HCT116 (cell line): ENCODE results near the gene AARS1. TPM values are rescaled to one million over a fixed set of nuclear protein-coding genes. Genes with fewer than 3 reads are reported as not detected.

ENCODE experiments used
- ATAC-seq: fragments of 200-7000 bp; cut with Tn5 transposase; 2 replicates; pipeline ENCODE4 v1.9.1; 2020; ENCODE audit warnings: mild to moderate bottlenecking, moderate library complexity
- BruUV-seq: library from RNA; stranded (reverse); fragments of 400-500 nt; replicated peaks from 2 replicates; lab custom pipeline; 2021; lab: Mats Ljungman, UMichigan
- CTCF ChIA-PET: fragments of 300-600 bp; sonication (Branson Sonifier 250); formaldehyde crosslinking; loops from one replicate; lab custom pipeline; 2021; ENCODE audit warnings: antibody characterized with exemption; lab: Charles Lee
- POLR2A ChIA-PET: fragments of 300-600, 350-600 bp; sonication (Branson Sonifier 250); formaldehyde crosslinking; loops from one replicate; lab custom pipeline; 2021; ENCODE audit warnings: antibody characterized with exemption; lab: Charles Lee
- RAD21 ChIA-PET, 2 experiments: fragments of 300-600 bp; sonication (Branson Sonifier 250); formaldehyde crosslinking; loops; one replicate each; lab custom pipeline; 2023; ENCODE audit warnings: low total read pairs in 2 of 2; ENCODE audit not compliant: uncharacterized antibody in 2 of 2, unreplicated experiment in 2 of 2, low non-redundant PET in 1 of 2; lab: Charles Lee
- DNase-seq: peaks from one replicate; pipeline ENCODE4 v3.0.0-alpha.2; 2010; ENCODE audit warnings: low read depth, low spot score
- H2AFZ ChIP-seq: fragments of 200-600 bp; shearing (Covaris generic), sonication (generic); 2 replicates; pipeline ENCODE4 v1.6.1; 2017; ENCODE audit warnings: low read depth, mixed run types, mixed read lengths, antibody characterized with exemption, low read length; ENCODE audit not compliant: poor library complexity, severe bottlenecking
- H3K27ac ChIP-seq: 2 replicates; pipeline ENCODE4 v1.5.1; 2012; ENCODE audit warnings: low read depth, low read length
- H3K27me3 ChIP-seq: fragments of 200-600 bp; sonication (generic); 2 replicates; pipeline ENCODE4 v1.6.1; 2016; ENCODE audit warnings: mixed run types, low read length, mixed read lengths; ENCODE audit not compliant: insufficient read depth
- H3K36me3 ChIP-seq, 2 experiments: fragments of 200-500 bp in 1 of 2; fragments of 200-600 bp in 1 of 2; sonication (Bioruptor generic) in 1 of 2; sonication (generic) in 1 of 2; 2 replicates each; pipeline versions ENCODE4 v1.5.1 to v1.6.1; 2014 to 2016; ENCODE audit warnings: low read length in 2 of 2, inconsistent platforms in 1 of 2, mixed read lengths in 1 of 2, mixed run types in 1 of 2; ENCODE audit not compliant: insufficient read depth in 2 of 2, control insufficient read depth in 1 of 2
- H3K4me1 ChIP-seq, 2 experiments: fragments of 200-600 bp in 1 of 2; sonication (generic) in 1 of 2; 2 replicates each; pipeline versions ENCODE4 v1.5.1 to v1.6.1; 2012 to 2017; ENCODE audit warnings: low read length in 2 of 2, inconsistent platforms in 1 of 2, mild to moderate bottlenecking in 1 of 2, mixed read lengths in 1 of 2, mixed run types in 1 of 2, moderate library complexity in 1 of 2; ENCODE audit not compliant: insufficient read depth in 2 of 2, control insufficient read depth in 1 of 2
- H3K4me2 ChIP-seq: fragments of 200-600 bp; sonication (generic); 2 replicates; pipeline ENCODE4 v1.6.1; 2017; ENCODE audit warnings: mixed run types, low read length, mixed read lengths
- H3K4me3 ChIP-seq, 2 experiments: fragments of 200-600 bp in 1 of 2; sonication (generic) in 1 of 2; replicated peaks in 1 of 2; 2 replicates each; pipeline ENCODE4 v1.5.1; 2011 to 2016; ENCODE audit warnings: low read length in 2 of 2, control low read depth in 1 of 2, low read depth in 1 of 2, mild to moderate bottlenecking in 1 of 2, mixed read lengths in 1 of 2, mixed run types in 1 of 2
- H3K79me2 ChIP-seq: fragments of 200-600 bp; sonication (generic); 2 replicates; pipeline ENCODE4 v1.6.1; 2017; ENCODE audit warnings: mild to moderate bottlenecking, mixed run types, low read length, moderate library complexity, mixed read lengths; ENCODE audit not compliant: insufficient read depth
- H3K9ac ChIP-seq: fragments of 200-600 bp; sonication (generic); 2 replicates; pipeline ENCODE4 v1.6.1; 2016; ENCODE audit warnings: low read length, mixed read lengths
- H3K9me2 ChIP-seq: fragments of 200-600 bp; sonication (generic), shearing (Covaris generic); 2 replicates; pipeline ENCODE4 v1.6.1; 2017; ENCODE audit warnings: mixed run types, mild to moderate bottlenecking, moderate library complexity; ENCODE audit not compliant: insufficient read depth
- H3K9me3 ChIP-seq, 2 experiments: fragments of 200-500 bp in 1 of 2; fragments of 200-600 bp in 1 of 2; sonication (Bioruptor generic) in 1 of 2; sonication (generic) in 1 of 2; 2 replicates each; pipeline ENCODE4 v1.6.1; 2014 to 2017; ENCODE audit warnings: low read length in 2 of 2, mixed read lengths in 2 of 2, inconsistent platforms in 1 of 2, low read depth in 1 of 2, mild to moderate bottlenecking in 1 of 2, mixed run types in 1 of 2, moderate library complexity in 1 of 2; ENCODE audit not compliant: control insufficient read depth in 1 of 2, insufficient read depth in 1 of 2
- H4K20me1 ChIP-seq: fragments of 200-600 bp; sonication (generic), shearing (Covaris generic); 2 replicates; pipeline ENCODE4 v1.6.1; 2017; ENCODE audit warnings: mixed run types, mild to moderate bottlenecking, moderate library complexity; ENCODE audit not compliant: insufficient read depth
- CBX3 ChIP-seq: IDR thresholded peaks from 2 replicates; pipeline ENCODE4 v1.6.1; 2012; ENCODE audit warnings: low read depth
- CEBPB ChIP-seq: IDR thresholded peaks from 2 replicates; pipeline ENCODE4 v1.6.1; 2012; ENCODE audit warnings: low read depth
- CTCF ChIP-seq, 3 experiments: fragments of 200-600 bp in 1 of 3; sonication (generic) in 1 of 3; IDR thresholded peaks in 2 of 3; conservative IDR thresholded peaks in 1 of 3; 2 replicates each; pipeline ENCODE4 v1.5.1; 2012 to 2017; ENCODE audit warnings: low read depth in 2 of 3, low read length in 2 of 3, antibody characterized with exemption in 1 of 3, borderline replicate concordance in 1 of 3, control low read depth in 1 of 3, mild to moderate bottlenecking in 1 of 3, mixed read lengths in 1 of 3, mixed run types in 1 of 3, moderate library complexity in 1 of 3; ENCODE audit not compliant: insufficient read depth in 1 of 3
- EGR1 ChIP-seq: IDR thresholded peaks from 2 replicates; pipeline ENCODE4 v1.6.1; 2012; ENCODE audit warnings: low read depth
- ELF1 ChIP-seq: IDR thresholded peaks from 2 replicates; pipeline ENCODE4 v1.6.1; 2012; ENCODE audit warnings: low read depth, borderline replicate concordance
- EZH2 ChIP-seq: fragments of 200-600 bp; sonication (generic); IDR thresholded peaks from 2 replicates; pipeline ENCODE4 v1.6.1; 2017; ENCODE audit warnings: antibody characterized with exemption, mixed run types
- EZH2phosphoT487 ChIP-seq: fragments of 200-600 bp; IDR thresholded peaks from 2 replicates; pipeline ENCODE4 v1.6.1; 2018; ENCODE audit warnings: antibody characterized with exemption, borderline replicate concordance
- FOSL1 ChIP-seq: IDR thresholded peaks from 2 replicates; pipeline ENCODE4 v1.6.1; 2012; ENCODE audit warnings: low read depth
- POLR2AphosphoS5 ChIP-seq: IDR thresholded peaks from 2 replicates; pipeline ENCODE4 v1.6.1; 2011; ENCODE audit warnings: mild to moderate bottlenecking, low read depth, low read length, moderate library complexity
- RAD21 ChIP-seq: IDR thresholded peaks from 2 replicates; pipeline ENCODE4 v1.6.1; 2012; ENCODE audit warnings: low read depth, mild to moderate bottlenecking
- SRF ChIP-seq: IDR thresholded peaks from 2 replicates; pipeline ENCODE4 v1.6.1; 2012; ENCODE audit warnings: low read depth
- TCF7L2 ChIP-seq: IDR thresholded peaks from 2 replicates; pipeline ENCODE4 v1.7.0; 2011; ENCODE audit warnings: borderline replicate concordance, inconsistent platforms; ENCODE audit not compliant: insufficient read depth, insufficient read length; ENCODE audit errors: extremely low read depth
- ZBTB33 ChIP-seq: IDR thresholded peaks from 2 replicates; pipeline ENCODE4 v1.6.1; 2011; ENCODE audit warnings: mild to moderate bottlenecking, low read length, moderate library complexity; ENCODE audit not compliant: insufficient replicate concordance; ENCODE audit errors: extremely low read depth
- ZNF274 ChIP-seq: fragments of 200-500 bp; sonication (Bioruptor generic); IDR thresholded peaks from 2 replicates; pipeline ENCODE4 v1.6.1; 2014; ENCODE audit warnings: mild to moderate bottlenecking, low read depth, low read length, inconsistent platforms
- intact Hi-C: fragments of 100-400 bp; cut with micrococcal nuclease; formaldehyde crosslinking; loops from 2 replicates; pipeline ENCODE4 v1.10.0; 2022
- total RNA-seq: library from RNA; stranded (reverse); gene quantifications from one replicate; pipeline ENCODE4 v1.2.1, GENCODE V29; 2021; ENCODE audit not compliant: unreplicated experiment

Gene AARS1
- total RNA-seq, 1 experiment from 2014 or later = 215 TPM

DNA sequence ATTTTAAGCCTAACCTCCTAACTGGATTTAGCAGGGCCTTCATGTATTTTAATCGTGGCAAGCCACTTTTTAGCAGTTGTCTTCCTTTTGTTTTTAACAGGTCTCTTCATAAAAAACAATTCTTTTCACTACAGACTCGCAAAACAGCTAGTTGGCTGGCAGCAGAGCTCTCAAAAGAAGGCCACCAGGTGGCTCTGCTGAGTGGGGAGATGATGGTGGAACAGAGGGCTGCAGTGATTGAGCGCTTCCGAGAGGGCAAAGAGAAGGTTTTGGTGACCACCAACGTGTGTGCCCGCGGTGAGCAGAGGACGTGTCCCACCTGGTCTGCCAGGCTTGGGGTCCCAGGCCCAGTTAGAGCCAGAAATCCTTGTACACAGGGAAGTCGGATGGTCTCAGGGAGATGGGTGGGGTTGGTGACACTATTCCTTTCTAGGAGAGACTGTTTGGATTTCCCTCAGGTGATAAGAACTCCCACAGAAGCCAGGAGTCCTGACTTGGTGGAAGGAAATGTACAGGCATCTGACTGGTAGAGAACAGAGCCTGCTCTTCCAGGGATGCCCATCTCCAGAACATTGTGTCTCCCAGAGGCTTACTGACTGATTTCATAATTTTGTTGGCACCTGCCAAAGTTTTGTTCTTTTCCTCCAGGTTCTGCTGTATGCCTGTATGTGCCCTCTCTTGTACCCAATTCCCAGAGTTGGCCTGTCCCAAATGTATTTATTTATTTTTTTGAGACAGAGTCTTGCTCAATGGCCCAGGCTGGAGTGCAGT lies 42.5 kb upstream of the AARS1 start:
- ATAC-seq (peak; percentile 86), DNase-seq (no peak)
- Histone ChIP-seq H3K9me2 (no peaks in the 10 kb centered on the region), H2AFZ (no peak overlapping the region), H3K4me3 (no peak overlapping the region), H3K27me3 (no peaks in the 10 kb centered on the region), H3K4me1 (no peaks in the 10 kb centered on the region), H3K9ac (no peak overlapping the region)
- TF ChIP-seq RAD21 = peak; percentile 37; the same call in 1 of the 2 replicates
- TF ChIP-seq CTCF (IDR thresholded peaks at IDR 0.05 in 2 of 3, conservative IDR thresholded peaks at IDR 0.05 in 1 of 3; ENCODE audit: borderline replicate concordance in 1 of 3, insufficient read depth in 1 of 3, low read depth in 2 of 3, low read length in 2 of 3) = peak; percentile 17 to 61 (median 59); a peak in 5 of 6 replicates
- TF ChIP-seq CEBPB = no peak
- TF ChIP-seq, all 23 proteins: peak for 2
- Histone ChIP-seq H4K20me1 (no peaks in the 10 kb centered on the region), H3K79me2 (no peaks in the 10 kb centered on the region), H3K27ac (no peak overlapping the region), H3K36me3 (peaks cover 12 to 23% of the 10 kb centered on the region in 2 experiments), H3K4me2 (no peak overlapping the region), H3K9me3 (no peaks in the 10 kb centered on the region)
- ChIA-PET RAD21 (no interaction called here), CTCF (interaction anchor here (0.8 to 1.3 kb wide), 5 partner anchors 12 to 322 kb away, joined by 3 to 7 read pairs (median 5); no protein-coding TSS in a partner anchor), POLR2A (no interaction called here)
- intact Hi-C loops = no loop called here
- BruUV-seq = no TSS peak

DNA sequence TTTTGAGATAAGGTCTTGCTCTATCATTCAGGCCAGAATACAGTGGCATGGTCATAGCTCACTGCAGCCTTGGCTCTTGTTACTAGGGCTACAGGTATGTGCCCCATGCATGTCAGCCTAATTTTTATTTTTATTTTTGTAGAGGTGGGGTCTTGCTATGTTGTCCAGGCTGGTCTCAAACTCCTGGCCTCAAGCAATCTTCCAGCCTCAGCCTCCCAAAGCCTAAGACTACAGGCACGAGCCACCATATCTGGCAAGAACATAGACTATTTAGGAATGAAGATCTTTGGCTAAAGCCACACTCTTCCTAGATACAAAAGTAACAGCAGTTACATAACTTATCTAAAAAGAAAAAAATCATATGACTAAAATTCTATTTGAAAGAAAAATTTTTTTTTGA lies 41.8 kb upstream of the AARS1 start:
- Histone ChIP-seq H3K4me1 (no peaks in the 10 kb centered on the region), H4K20me1 (no peaks in the 10 kb centered on the region), H3K9me2 (no peaks in the 10 kb centered on the region), H3K9me3 (no peaks in the 10 kb centered on the region), H3K79me2 (no peaks in the 10 kb centered on the region), H3K27me3 (no peaks in the 10 kb centered on the region), H3K36me3 (peaks cover 12 to 23% of the 10 kb centered on the region in 2 experiments), H3K27ac (no peak overlapping the region), H3K4me2 (no peak overlapping the region), H2AFZ (no peak overlapping the region), H3K9ac (no peak overlapping the region), H3K4me3 (no peak overlapping the region)
- CTCF ChIA-PET = interaction anchor here (0.8 to 1.3 kb wide), 4 partner anchors 12 to 323 kb away, joined by 4 to 7 read pairs (median 5); no protein-coding TSS in a partner anchor
- RAD21 ChIA-PET = no interaction called here
- ATAC-seq = no peak
- POLR2A ChIA-PET = no interaction called here
- no TSS peak for BruUV-seq
- DNase-seq = no peak
- intact Hi-C loops = no loop called here
- TF ChIP-seq ZNF274 = no peak
- no peak for TF ChIP-seq EZH2phosphoT487
- TF ChIP-seq SRF = no peak
- no peak for TF ChIP-seq CEBPB
- TF ChIP-seq TCF7L2 = no peak
- no peak for TF ChIP-seq FOSL1
- no peak for TF ChIP-seq ELF1
- TF ChIP-seq ZBTB33 = no peak
- TF ChIP-seq EGR1 = no peak
- no peak for TF ChIP-seq POLR2AphosphoS5
- no peak for TF ChIP-seq CBX3
- no peak for TF ChIP-seq EZH2
